ENCODE measurements around the gene CYP4B1.
"Not testable (repeated sequence)": the region's sequence is repeated elsewhere in the genome, so short reads cannot be mapped to it uniquely, and the experiment has no call there.

CYP4B1 gene

DNA sequence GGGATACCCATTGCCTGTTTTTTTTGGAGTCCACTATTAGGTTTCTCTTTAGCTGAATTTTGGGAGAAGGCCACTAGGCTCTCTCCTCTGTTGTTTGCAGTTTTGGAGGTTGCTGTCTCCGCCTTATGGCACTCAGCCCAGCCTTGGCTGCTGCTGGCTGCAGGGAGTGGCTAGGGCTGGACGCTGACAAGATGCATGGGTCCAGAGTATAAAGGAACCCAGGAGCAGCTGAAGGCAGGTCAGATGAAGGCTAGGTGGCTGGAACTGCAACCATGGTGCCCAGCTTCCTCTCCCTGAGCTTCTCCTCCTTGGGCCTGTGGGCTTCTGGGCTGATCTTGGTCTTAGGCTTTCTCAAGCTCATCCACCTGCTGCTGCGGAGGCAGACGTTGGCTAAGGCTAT, at the start of gene CYP4B1:
Gene CYP4B1, plus strand, starts transcription at position 237 of the 400 bp plus-strand sequence. Its CDS starts 36 bp downstream, at position 273.
- DNase-seq = no peak

- DNase-seq = no peak
Measured at GRCh38 chr1:46749404-46749803, 49.4 kb upstream of the CYP4B1 start.

GRCh38 chr1:46749921-46750404, 48.9 kb upstream of the CYP4B1 start:
- no peak for DNase-seq

DNA sequence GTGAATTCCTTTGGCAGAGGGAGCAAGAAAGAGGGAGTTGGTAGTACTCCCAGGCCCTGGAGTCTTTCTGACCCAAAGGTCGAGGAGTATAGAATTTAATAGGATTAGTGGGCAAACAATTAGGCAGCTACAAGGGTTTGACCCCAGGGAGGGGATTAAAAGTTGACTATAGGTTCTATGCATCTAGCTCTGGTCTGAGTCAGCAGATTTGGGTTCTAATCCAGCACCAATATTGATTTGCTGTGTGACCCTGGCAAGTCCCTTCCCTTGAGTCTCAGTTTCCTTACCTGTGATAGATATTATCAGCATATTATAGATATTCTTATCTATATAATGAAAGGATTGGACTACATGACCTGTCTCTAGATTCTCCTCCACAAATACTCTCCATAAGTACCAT, 44.9 kb upstream of the CYP4B1 start:
- no peak for DNase-seq

GRCh38 chr1:46754707-46755106, 44.1 kb upstream of the CYP4B1 start:
- DNase-seq = not testable (repeated sequence)

DNA sequence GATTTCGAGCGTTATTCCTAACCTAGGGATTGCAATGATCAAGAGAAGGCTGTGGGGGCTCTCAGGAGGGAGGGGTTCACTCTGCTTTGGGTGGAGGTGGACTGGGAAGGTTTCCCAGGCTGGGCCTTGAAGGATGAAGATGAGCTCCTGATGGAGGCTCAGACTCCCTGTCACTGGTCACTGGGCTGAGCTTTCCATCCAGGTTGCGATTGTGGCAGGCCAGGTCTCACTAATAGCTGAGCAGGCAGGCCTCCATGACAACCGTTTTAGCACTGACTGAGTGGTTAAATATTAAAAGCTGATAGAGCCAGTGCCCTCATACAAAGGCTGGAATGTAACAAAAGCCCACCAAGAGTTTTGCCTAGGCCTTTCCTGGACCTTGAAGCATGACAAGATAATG, 43.7 kb upstream of the CYP4B1 start:
- no peak for DNase-seq

- DNase-seq = no peak
Measured at GRCh38 chr1:46757247-46757955, 41.4 kb upstream of the CYP4B1 start.

DNA sequence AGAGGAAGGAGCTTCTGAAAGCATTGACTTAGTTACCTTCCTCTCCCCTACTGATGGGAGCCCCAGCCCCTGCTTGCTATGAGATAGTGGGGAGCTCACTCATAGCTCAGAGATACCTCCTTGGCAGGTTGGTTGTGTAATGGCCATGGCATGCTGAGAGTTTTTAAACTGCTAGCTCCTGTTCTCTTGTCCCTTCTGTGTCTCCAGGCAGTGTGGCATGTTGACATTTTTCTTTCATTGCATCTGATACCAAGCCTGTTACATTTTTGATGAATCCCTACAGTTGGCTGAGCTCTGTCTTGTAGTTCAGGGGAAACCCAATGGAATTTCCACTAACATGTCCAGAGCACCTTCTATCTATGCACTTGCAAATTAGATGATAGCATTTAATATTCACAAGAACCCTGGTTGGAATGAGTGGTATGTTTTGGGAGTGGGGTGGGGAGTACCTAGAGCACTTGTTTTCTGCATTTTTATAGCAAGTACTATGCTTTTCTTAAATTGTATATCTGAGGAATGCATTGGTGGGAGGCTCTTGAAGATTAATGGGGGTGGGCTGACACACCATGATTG, 40.8 kb upstream of the CYP4B1 start:
- DNase-seq = no peak

DNA sequence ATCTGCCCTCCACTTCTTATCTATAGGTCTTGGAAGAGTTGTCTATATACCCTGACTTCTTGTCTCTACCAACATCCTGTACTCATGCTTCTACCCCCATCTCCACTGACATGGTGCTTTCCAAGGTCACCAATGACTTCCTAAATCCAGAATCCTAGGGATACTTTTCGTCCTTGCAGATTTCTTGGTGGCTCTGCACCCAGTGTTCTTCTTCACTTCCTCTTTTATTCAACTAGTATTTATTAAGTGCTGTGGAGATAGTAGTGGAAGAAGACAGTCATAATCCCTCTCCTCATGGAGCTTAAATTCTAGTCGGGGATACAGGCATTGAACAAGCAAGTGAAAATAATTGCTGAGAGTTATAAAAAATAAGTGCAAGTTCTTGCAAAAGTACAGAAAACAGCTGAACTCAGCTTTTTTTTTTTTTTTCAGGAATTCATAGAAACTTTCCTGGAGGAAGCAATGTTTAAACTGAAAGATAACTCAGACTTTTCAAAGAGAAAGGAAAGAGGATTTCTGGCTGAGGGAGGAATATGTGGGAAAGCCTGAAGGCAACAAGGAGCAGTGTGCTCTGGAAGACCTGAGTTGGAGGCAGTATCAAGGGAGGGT, 38.2 kb upstream of the CYP4B1 start:
- DNase-seq = no peak

- no peak for DNase-seq
Measured at GRCh38 chr1:46761740-46762139, 37.1 kb upstream of the CYP4B1 start.

DNA sequence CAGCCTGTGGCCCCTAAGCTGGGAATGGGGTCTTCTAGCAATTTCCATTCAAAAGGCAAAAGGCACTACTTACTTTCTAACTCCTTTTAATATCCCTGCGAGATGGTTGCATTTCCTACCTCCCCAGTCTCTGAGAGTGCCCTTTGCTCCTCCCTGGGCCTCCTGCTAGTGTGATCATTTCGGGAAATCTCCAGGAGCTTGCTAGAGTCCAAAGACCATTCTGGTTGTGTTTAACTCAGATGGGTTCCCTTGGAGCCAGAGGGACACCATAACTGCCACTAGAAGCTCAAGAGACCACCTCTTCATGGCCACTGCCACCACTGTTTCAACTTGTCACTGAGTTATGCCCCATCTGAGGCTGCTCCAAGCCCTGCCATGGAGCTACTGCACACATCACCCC, 34.4 kb upstream of the CYP4B1 start:
- DNase-seq = no peak

- no peak for DNase-seq
Measured at GRCh38 chr1:46767649-46768282, 31.1 kb upstream of the CYP4B1 start.

DNA sequence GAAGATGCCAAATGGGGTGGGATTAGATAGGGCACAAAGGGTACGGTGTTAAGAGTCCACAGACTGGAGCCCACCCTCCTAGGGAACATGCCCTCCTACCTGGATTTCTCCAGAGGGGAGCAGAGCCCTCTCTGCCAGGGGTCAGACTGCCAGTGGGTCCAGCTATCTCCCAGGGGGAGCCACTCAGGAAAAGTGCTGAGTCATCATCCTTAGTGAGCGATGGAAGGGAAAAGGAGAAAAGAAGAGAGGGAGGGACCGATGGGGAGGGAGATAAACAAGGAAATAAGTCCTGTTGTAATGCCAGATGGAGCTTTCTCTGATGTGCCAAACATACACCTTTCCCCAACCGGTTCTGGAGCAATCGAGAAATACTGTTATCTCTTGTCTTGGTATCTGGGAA, 30.4 kb upstream of the CYP4B1 start:
- DNase-seq = no peak

DNA sequence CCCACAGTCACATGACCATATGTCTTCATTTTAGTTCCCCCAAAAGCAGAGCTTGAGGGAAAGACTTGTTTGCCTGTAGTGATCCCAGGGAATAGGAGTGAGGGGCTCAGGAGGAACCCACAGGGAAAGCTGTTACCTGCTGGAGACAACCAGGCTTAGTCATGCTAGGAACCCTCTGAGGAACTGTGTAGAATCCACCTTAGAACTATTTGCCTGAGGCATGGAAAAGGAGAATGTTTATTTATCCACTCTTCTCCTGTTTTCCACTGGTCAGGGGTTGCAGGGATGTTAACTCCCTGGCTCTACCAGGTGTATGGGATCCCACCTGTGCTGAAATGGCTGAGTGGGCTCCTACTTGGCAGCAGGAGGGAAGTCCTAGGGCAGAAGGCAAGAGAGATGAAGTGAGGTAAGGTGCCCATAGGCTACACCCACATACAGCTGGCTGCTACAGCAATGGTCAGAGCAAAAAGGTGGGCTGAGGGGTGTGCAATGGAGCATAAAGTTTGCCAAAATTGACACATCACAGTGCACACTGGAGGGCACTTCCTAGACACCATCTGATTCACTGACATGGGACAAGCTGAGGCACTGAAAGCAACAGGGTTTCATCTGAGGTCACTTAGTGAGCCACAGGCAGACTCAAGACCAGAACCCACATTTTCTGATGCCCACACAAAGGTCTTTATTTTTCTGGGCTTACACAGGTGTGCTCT, 29.7 kb upstream of the CYP4B1 start:
- DNase-seq = no peak

DNA sequence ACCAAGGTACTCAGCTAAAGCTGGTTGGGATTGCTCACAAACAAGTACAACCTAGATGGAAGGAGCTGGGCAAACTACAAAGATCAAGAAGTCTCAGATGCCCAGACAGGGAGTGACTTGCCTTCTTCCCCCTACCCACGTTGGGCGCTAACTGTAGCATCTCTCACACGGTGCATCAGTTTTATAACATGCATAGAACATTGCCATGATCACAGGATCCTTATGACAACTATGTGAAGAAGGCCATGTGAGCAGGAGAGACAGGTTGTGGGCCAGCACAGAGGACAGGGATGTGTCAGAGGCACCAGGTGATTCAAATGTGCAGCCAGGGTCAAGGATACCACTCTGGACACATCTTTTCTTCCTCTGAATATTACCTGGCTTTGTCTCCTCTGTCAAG, 28.3 kb upstream of the CYP4B1 start:
- DNase-seq = no peak

DNA sequence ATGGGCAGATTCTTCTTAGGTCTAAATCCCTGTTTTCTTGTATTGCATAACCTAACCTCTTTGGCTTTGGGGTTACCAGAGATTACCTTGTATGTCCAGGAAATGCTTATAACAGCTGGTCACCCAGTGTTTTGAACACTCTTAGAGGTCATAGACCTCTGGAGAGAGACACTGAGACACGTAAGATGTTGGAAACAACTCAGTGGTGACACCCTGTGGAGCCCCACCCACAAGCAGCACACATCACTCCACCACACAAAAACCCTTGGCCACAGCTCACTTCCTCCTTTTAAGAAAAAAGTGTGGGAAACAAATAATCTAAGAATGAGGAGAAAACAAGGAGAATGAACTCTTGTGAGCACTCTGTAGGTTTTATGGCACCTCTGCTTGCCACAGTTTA, 26.3 kb upstream of the CYP4B1 start:
- no peak for DNase-seq

GRCh38 chr1:46774297-46774696, 24.5 kb upstream of the CYP4B1 start:
- DNase-seq = no peak

DNA sequence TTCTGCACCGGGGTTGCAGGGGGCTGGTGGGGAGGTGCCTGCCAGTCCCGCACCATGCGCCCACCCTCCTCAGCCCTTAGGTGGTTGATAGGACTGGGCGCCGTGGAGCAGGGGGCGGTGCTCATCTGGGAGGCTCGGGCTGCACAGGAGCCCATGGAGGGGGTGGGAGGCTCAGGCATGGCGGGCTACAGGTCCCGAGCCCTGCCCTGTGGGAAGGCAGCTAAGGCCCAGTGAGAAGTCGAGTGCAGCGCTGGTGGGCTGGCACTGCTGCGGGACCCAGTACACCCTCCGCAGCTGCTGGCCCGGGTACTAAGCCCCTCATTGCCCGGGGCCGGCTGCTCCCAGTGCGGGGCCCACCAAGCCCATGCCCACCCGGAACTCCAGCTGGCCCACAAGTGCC, 20.4 kb upstream of the CYP4B1 start:
- DNase-seq = not testable (repeated sequence)

- no peak for DNase-seq
Measured at GRCh38 chr1:46784666-46785065, 14.2 kb upstream of the CYP4B1 start.

DNA sequence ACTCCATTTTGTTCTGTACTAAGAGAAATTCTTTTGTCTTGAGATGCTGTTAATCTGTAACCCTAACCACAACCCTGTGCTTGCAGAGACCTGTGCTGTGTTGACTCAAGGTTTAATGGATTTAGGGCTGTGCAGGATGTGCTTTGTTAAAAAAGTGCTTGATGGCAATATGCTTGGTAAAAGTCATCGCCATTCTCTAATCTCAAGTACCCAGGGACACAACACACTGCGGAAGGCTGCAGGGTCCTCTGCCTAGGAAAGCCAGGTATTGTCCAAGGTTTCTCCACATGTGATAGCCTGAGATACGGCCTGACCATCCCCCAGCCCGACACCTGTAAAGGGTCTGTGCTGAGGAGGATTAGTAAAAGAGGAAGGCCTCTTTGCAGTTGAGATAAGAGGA, 10.2 kb upstream of the CYP4B1 start:
- not testable (repeated sequence) for DNase-seq

- no peak for DNase-seq
Measured at GRCh38 chr1:46790446-46791101, 8.3 kb upstream of the CYP4B1 start.

- no peak for DNase-seq
Measured at GRCh38 chr1:46793126-46793525, 5.7 kb upstream of the CYP4B1 start.

All from CD4-positive, alpha-beta T cell treated with Interleukin-1 beta for 1 hour (primary cell).